Measurements from ENCODE around the gene MYO3B.
"Not testable (repeated sequence)": the region's sequence is repeated elsewhere in the genome, so short reads cannot be mapped to it uniquely, and the experiment has no call there.

Gene MYO3B

DNA sequence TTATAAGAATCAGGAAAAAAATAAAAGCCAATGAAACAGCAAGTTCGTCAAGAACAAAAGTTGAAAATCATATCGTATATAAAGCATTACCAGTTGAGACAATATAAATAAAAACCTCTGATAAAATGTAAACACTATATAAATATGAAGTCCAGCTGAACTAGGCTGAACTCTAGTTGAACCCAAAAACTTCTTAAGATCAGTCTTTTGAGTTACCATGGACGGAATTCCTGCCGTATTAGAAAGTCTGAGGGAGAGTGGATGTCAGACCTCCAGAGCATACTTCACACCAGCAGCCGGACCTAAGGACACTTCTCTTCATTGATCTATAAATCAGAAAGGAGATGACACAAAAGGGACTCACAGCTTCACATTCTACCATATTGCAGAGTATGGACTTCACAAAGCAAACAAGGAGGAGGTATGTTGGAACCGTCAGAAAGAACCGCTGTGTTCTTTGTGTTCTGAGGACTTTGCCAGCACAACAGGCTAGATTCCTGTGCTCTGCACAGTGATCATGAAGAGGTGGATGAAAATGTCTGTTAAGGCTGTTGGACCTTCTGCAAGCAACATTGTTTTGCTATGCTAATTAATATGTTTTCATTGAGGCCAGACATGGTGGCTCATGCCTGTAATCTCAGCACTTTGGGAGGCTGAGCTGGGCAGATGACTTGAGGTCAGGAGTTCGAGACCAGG is 469.9 kb downstream of the MYO3B start:
- no peak for DNase-seq
- in situ Hi-C loops (cut with HindIII; ENCODE audit: low pct_ligation_motif_present, low pct_unique_long_range_greater_than_20kb, low sequenced_read_pairs): no loop called here

DNA sequence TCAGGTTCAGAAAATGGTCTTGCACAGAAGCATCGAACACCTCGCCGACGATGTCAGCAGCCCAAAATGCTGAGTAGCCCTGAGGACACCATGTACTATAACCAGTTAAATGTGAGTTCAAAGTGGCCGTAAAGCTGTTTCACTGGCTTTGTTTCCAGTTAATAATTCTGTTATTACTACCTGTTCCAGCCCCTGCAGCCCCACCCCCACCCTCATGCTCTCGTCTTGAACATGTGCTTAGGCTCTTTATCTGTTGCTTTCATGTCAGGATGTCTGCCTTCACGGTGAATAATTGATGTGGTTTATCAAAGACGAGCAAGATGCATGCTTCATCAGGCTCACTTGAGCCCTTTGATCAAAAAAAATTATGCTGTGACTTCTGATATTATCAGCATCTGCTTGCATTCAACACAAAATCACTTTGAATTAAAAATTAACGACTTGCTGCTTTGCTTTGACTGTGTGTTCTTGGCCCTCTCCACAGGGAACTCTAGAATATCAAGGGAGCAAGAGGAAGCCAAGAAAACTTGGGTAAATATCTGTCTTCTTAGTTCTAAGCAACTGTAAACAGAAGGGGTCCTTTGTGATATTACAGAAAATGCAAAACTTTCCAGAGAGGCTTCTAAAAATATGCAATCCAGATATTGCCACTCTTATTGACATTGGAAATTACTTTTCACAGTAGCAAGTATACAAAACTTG is 473.8 kb downstream of the MYO3B start:
- DNase-seq: no peak
- in situ Hi-C loops (cut with HindIII; ENCODE audit: low pct_ligation_motif_present, low pct_unique_long_range_greater_than_20kb, low sequenced_read_pairs): no loop called here

DNA sequence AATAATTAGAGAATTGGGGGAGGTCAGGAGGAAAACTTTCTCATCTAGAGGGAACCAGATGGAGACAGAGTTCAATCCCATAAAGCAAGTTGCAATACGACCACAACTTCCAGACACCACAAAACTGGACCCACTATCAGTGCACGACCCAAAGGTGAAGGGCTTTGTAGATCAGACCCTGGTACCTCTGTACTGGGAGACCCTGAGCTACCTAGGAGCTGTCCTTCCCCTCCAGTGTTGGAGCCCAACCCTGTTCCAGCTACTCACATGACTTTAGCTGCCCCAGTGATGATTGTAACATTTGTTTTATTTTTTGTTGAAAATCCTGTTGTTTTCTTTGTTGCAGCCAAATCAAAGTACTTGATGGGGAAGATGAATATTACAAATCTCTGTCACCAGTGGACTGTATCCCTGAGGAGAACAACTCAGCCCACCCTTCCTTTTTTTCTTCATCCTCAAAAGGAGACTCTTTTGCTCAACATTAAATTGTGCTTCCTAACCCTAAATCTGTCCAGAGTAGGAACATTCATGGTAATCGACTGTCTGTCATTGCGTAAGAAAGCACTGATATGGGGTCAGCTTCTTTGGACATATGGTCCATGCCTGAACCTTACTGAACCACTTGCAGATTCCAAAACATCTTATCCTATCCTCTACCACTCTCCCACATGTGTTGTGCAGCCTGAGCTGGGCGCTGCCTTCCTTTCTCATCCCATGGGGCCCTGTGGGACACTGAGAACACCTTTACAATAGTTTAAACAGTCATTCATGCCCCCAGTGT is 474.9 kb downstream of the MYO3B start:
- in situ Hi-C loops (cut with HindIII; ENCODE audit: low pct_ligation_motif_present, low pct_unique_long_range_greater_than_20kb, low sequenced_read_pairs): no loop called here
- DNase-seq: no peak

DNA sequence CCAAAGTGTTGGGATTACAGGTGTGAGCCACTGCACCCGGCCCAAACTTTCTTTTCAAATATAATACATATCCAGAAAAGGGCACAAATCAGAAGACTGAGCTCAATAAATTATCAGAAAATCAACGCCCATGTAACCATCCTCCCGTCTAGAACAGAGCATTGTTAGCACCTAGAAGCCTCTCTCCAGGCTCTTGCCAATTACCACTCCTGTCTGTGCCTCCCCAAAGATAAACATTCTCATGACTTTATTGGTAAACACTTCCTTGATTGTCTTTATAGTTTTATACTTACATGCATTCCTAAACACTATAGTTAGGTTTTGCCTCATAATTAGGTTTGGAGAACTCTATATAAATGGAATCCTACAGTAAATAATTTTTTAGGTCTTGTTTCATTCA is 478.7 kb downstream of the MYO3B start:
- in situ Hi-C loops (cut with HindIII; ENCODE audit: low pct_ligation_motif_present, low pct_unique_long_range_greater_than_20kb, low sequenced_read_pairs): no loop called here

DNA sequence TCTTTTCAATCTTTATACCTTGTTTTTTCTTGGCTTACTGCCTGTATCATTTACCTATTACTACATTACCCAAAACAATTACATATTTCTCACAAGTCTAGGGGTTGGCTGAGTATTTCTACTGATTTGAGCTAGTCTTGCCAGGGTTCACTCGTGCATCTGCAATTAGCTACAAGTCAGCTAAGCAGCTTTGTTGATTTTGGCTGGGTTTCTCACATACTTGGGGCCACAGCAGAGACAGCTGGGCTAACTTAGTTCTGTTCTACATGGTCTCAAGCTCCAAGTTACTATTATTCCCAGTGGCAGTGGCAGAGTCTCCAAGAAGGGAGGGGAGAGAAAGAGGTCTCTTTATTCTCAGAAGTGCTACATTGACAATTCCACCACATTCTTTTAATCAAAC is 482.5 kb downstream of the MYO3B start:
- DNase-seq: no peak
- in situ Hi-C loops (cut with HindIII; ENCODE audit: low pct_ligation_motif_present, low pct_unique_long_range_greater_than_20kb, low sequenced_read_pairs): no loop called here

More for the DNA sequence above, 478.7 kb downstream of the MYO3B start:
- DNase-seq: no peak

DNA sequence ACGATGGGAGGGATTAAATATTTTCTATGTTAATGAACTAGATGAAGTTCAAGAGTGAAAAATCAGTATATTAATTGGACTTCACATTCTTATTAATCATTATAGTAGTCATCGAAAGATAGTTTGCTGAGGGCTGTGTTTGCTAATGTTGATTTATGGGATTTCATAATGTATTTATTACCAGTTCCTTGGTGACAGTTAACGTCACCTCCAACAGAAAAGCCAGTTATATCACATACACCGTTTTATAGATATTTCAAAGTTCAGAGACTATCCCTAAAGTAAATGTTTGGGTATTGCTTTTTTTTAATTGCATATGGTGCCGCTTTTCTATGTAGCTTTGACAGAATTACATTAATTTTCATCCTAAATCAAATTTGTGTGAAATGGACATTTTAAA is 487.8 kb downstream of the MYO3B start:
- in situ Hi-C loops (cut with HindIII; ENCODE audit: low pct_ligation_motif_present, low pct_unique_long_range_greater_than_20kb, low sequenced_read_pairs): no loop called here
- no peak for DNase-seq

DNA sequence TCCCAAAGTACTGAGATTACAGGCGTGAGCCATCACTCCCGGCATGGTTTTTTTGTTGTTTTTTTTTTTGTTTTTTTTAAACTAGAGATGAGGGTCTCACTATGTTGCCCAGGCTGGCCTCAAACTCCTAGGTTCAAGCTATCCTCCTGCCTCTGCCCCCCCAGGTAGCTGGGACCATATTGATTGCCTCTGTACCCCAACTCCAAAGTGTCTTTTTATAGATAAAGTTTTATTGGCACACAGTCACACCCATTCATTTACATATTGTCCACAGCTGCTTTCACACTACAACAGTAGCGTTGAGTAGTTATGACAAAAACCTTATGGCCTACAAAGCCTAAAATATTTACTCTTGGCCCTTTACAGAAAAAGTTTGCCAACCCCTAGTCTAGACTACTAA is 492.0 kb downstream of the MYO3B start:
- in situ Hi-C loops (cut with HindIII; ENCODE audit: low pct_ligation_motif_present, low pct_unique_long_range_greater_than_20kb, low sequenced_read_pairs): no loop called here

DNA sequence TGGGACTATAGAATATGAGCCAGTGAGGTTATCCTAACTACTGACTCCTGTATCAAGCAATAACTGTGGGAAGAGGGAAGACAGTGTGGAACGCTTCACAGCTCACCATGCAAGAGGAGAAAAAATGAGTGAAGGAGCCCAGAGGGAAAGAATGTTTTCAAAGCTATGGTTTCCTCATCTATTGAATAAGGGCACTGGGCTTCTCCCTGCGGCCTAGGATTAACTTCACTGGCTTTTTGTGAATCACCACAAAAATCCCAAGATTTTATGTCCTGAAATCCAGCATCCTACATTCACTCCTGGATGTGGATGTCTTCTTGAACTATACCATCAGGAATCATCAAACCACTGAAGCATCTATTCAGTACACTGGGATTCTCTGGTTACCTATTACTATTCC is 492.7 kb downstream of the MYO3B start:
- no peak for DNase-seq
- in situ Hi-C loops (cut with HindIII; ENCODE audit: low pct_ligation_motif_present, low pct_unique_long_range_greater_than_20kb, low sequenced_read_pairs): no loop called here

More for the DNA sequence above, 492.0 kb downstream of the MYO3B start:
- DNase-seq: no peak

DNA sequence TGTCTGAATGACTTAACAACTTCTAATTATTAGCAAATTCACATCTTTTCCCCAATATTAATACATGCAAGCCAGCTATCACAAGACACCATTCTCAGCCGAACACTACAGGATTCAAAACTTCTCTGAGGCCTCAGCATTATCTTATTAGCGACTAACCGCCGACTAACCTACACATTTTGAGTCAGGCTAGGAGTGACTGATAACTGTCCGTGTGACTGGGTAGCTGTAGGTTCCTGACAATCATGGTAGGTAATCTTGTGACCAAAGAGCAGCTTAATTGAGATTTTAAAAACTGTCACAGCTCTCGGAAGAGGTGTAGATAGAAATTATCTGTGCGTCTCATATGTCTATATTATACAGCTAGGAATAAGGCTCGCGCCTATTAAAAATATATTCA is 493.1 kb downstream of the MYO3B start:
- DNase-seq: no peak
- in situ Hi-C loops (cut with HindIII; ENCODE audit: low pct_ligation_motif_present, low pct_unique_long_range_greater_than_20kb, low sequenced_read_pairs): no loop called here

DNA sequence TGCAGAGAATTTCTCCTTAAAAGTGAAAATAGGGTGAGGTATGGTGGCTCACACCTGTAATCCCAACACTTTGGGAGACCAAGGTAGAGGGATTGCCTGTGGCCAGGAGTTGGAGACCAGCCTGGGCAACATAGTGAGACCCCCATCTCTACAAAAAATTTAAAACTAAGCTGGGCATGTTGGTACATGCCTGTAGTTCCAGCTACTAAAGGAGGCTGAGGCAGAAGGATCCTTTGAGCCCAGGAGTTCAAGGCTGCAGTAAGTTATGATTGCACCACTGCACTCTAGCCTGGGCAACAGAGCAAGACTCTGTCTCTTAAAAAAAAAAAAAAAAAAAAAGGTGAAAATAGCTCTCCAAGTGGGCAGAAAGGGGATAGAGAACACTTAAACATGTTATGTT is 496.3 kb downstream of the MYO3B start:
- DNase-seq; in situ Hi-C loops (cut with HindIII; ENCODE audit: low pct_ligation_motif_present, low pct_unique_long_range_greater_than_20kb, low sequenced_read_pairs): not testable (repeated sequence)

DNA sequence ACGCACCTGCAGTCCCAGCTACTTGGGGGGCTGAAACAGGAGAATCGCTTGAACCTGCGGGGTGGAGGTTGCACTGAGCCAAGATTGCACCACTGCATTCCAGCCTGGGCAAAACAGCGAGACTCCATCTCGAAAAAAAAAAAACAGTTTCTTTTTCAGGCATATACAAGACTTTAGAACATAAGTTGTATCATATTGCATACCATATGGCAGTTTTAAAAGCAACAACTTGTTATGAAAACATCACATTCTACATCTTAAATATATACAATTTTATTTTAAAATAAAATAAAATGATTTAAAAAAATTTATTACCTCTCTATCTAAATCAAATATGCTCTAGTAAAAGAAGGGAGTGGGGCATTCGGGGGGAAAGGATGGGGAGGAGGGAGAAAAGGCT is 497.8 kb downstream of the MYO3B start:
- in situ Hi-C loops (cut with HindIII; ENCODE audit: low pct_ligation_motif_present, low pct_unique_long_range_greater_than_20kb, low sequenced_read_pairs): no loop called here
- no peak for DNase-seq

DNA sequence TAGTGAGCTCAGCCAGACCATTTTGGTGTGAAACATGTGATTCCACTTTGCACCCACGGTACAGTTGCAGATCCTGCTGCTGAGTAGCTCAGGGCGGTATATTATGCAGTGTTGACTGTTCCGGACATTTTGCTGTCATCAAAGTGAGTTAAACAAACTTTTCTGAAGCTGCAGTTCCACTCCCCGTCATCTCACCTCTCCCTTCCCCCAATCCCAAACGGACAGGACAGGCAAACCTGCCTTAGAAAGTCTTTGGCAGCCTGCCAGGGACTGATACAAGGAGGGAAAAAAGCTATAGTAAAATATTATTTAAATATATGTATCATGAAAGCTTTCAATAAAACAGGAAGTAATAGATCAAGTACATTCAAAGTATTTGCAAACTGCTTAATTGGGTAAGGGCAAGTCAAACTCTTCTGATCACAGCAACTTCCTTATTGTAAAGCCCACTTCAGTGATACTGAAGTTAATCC is 501.7 kb downstream of the MYO3B start:
- in situ Hi-C loops (cut with HindIII; ENCODE audit: low pct_ligation_motif_present, low pct_unique_long_range_greater_than_20kb, low sequenced_read_pairs): no loop called here
- DNase-seq: no peak

DNA sequence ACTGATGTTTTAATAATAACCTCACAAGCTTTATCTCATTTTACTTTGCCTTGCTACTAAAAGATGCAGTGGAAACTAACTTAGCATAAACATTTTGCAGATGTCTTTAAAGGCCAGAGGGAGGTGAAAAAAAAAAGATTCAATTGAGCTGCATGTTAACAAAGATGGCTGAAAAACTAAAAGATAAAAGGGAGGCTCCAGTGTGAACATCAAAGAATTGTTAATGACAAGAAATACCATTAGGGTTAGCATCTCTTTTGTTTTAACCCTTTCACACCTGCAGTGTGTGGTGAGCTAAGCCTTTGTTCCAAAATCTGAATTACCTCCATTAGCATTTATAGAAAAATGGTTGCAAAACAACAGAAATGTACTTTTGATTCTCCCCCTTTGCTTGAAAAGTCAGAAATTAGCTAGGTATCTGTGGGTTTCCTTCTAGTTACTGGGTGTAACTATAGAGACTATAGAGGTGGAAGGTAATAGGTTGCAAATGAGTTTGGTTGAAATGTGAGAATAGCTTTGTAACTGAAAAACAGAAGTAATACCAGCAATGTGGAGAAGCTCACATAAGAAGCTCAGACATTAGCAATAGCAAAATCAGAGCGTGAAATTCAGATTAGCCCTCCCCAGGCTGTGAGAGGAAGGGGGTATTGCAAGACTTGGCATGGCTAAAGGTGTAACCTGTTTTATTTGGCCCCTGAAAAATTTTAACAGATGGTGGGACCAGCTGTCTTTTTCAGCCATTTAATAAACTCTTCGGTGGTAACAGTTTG is 502.4 kb downstream of the MYO3B start:
- no peak for DNase-seq
- in situ Hi-C loops (cut with HindIII; ENCODE audit: low pct_ligation_motif_present, low pct_unique_long_range_greater_than_20kb, low sequenced_read_pairs): no loop called here

DNA sequence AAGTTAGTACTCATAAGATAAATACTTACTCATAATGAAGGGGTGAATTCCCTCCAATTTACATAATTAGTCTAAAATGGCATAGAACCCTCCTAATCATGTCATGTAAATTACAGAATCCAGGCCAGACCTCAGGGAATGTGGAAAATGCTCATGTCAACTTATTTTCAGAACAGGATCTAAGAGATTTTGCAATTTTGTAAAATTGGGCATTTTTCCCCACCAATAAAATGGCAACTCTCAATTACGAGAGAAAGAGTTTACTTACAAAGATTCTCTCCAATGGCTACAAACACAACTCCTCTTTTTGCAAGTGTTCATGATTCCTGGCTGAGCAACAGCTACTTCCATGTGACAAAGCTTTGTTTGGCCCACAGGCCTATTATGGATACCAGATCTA is 503.4 kb downstream of the MYO3B start:
- in situ Hi-C loops (cut with HindIII; ENCODE audit: low pct_ligation_motif_present, low pct_unique_long_range_greater_than_20kb, low sequenced_read_pairs): no loop called here
- no peak for DNase-seq

DNA sequence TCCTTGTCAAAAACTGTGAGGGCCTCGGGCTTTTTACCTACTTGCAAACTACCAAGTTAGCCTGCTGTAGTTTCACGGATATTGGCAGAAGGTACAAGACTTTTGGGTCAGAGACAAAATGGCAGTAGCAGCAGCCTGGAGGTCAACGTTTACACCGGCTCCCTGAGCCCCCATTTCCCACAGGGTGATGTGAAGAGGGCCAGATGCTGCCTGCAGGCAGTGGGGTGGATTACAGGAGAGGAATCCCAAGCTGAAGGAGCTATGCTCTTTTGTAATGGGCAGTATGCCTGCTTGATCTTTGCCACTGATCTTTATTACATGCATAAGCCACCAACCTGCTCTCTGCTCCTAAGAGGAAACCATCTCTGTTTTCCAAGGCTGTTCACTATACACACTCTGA is 507.6 kb downstream of the MYO3B start:
- DNase-seq: no peak

DNA sequence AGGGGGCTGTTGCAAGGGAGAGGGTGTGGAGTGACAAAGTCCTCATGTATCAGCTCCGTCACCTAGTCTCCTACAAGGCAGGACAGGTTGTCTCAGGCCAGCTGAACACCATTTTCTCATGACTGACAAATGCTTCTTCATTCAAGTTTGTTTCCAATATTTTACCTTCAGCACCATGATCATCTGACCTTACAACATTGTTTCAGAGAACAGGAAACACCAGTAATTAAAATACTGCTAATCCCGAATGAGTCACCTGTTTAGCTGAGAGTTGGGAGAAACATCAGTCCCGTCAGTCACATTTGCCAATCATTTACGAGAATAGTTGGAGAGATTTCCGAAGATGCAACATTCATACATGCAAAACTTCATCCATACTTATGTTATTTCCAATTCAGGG is 511.5 kb downstream of the MYO3B start:
- in situ Hi-C loops (cut with HindIII; ENCODE audit: low pct_ligation_motif_present, low pct_unique_long_range_greater_than_20kb, low sequenced_read_pairs): no loop called here
- DNase-seq: no peak

More for the DNA sequence above, 507.6 kb downstream of the MYO3B start:
- in situ Hi-C loops (cut with HindIII; ENCODE audit: low pct_ligation_motif_present, low pct_unique_long_range_greater_than_20kb, low sequenced_read_pairs): no loop called here

DNA sequence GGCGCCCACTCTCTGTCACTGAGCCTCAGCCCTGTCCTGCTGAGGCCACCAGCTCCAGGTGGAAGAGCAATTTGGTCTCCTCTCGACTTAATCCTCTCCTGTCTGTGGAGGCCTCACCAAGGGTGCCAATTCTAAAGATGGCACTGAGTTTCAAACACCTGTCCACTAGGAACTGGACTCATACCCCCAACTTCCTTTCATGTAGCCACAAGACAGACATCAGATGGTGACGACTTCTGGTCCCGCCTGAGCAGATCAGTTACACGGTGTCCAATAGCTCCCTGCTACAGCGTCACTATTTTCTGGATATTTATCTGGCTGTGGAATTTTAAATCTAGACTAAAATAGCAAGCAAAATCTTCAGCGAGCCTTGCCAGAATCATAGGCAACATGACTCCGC is 512.7 kb downstream of the MYO3B start:
- DNase-seq: no peak
- in situ Hi-C loops (cut with HindIII; ENCODE audit: low pct_ligation_motif_present, low pct_unique_long_range_greater_than_20kb, low sequenced_read_pairs): no loop called here

DNA sequence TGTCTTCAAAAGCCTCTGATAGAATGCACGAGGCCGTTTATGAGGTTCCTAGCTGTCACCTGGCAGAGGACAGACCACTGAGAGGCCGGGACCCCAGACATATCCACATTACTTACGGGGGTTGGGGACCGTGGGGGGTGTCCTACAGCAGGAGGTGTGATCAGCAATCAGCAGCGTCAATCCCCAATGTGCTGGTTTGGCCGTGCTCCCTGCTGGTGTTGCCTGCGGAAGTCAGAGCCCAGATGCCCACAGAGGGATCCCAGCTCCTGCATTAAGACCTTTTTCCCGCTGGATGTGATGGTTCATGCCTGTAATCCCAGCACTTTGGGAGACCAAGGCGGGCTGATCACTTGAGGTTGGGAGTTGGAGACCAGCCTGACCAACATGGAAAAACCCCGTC is 516.4 kb downstream of the MYO3B start:
- in situ Hi-C loops (cut with HindIII; ENCODE audit: low pct_ligation_motif_present, low pct_unique_long_range_greater_than_20kb, low sequenced_read_pairs): no loop called here
- DNase-seq: no peak

Measured in ACHN (cell line).